ENCODE measurements around the gene CNDP1.
"Not testable (repeated sequence)": the region's sequence is repeated elsewhere in the genome, so short reads cannot be mapped to it uniquely, and the experiment has no call there.

The CNDP1 gene

GRCh38 chr18:74546007-74546406 lies 11.7 kb downstream of the CNDP1 start:
- no peak for DNase-seq (ENCODE audit: low read depth)

DNA sequence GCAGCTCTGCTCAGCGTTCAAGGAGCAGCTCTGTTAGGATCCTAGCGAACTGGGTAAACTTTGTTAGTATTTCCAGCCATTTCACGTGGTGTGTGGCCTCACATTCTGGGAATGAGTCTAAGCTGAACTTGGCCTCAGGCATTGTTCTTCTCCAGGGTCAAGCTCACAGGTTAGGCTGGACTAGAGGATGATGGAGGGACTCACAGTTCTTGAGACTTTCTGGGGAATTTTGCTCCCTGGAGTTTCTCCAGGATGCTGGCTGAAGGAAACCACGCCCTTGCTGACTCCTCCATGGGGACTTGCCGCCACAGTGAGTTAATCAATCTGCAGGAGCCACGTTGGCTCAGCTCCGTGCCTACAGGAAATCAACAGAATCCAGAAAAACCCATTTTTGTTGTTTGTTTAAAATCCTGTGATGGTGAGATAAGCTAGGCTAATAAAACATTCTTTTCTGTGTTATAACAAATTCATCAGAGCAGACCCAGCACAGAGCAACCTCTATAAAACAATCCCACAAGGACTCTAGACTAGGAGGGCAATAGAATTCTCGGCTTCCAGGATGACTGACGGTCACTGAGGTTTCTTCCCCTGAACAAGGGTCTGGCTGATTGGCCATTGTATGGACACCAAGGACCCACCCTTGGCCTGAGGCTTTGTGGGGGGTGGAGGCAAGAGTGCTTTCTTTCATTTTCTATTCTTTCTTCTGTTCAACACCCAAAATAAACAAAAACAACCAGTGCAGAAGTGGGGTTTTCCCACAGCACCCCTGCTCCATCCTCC lies 12.6 kb downstream of the CNDP1 start:
- DNase-seq (ENCODE audit: low read depth): peak; percentile 18

DNA sequence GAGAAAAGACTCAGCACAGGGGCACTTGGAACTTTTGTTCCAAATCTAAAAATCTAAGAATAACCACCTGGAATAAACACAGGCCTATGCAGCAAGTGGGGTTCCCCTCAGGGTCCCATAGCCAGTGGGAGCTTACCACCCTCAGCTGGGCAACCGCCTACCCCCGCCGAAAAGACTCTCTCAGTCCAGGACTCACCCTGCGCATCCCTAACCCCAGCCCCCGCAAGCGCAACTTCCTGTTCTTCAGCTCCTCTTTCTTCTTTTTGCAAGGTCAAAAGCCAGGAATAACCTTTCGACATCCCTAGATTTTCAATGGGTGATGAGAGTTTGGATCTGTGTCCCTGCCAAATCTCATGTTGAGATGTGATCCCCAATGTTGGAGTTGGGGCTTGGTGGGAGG lies 13.6 kb downstream of the CNDP1 start:
- no peak for DNase-seq (ENCODE audit: low read depth)

GRCh38 chr18:74549591-74550104 lies 15.3 kb downstream of the CNDP1 start:
- DNase-seq (ENCODE audit: low read depth): no peak

DNA sequence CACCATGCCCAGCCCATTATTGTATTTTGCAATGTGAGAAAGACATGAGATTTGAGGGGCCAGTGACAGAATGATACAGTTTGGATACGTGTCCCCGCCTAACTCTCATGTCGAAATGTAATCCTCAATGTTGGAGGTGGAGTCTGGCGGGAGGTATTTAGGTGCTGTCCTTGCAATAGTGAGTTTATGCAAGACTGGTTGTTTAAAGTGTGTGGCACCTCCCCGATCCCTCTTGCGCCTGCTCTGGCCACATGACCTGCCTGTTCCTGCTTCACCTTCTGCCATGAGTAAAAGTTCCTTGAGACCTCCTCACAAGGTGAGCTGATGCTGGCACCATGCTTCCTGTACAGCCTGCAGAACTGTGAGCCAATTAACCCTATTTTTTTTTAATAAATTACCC lies 16.6 kb downstream of the CNDP1 start:
- DNase-seq (ENCODE audit: low read depth): no peak

GRCh38 chr18:74551452-74551851 lies 17.2 kb downstream of the CNDP1 start:
- DNase-seq (ENCODE audit: low read depth): no peak

- DNase-seq (ENCODE audit: low read depth): peak; percentile 78
Measured at GRCh38 chr18:74551936-74552555, 17.7 kb downstream of the CNDP1 start.

DNA sequence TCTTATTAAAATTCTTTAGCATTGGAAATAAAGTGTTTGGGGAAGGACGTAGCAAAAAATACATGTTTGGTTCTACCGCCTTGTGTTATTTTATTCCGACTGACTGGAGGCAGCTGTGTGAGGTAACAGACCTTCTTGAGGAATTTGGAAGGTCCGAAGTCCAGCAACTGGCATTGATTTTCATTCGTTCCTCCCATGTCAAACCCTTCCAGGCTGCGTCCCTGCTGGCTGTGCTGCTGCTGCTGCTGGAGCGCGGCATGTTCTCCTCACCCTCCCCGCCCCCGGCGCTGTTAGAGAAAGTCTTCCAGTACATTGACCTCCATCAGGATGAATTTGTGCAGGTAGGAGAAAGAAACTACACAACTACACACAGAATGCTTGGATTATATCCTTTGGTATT lies 21.8 kb downstream of the CNDP1 start:
- DNase-seq (ENCODE audit: low read depth): no peak

DNA sequence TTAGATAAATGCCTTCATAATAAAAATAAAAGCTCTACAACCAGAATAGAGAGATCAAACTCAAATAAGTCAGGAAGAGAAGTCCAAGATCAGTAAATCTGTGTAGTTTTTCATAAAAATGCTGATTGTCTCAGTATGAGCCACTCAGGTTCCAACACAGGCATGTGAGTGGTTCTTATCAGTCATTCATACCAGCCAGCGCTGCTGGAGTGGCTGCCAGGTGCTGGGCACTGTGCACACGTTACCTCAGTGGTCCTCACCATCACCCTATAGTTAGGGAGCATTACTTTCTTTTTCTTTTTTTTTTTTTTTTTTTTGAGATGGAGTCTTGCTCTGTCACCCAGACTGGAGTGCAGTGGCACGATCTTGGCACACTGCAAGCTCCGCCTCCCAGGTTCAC lies 23.8 kb downstream of the CNDP1 start:
- DNase-seq (ENCODE audit: low read depth): no peak

- no peak for DNase-seq (ENCODE audit: low read depth)
Measured at GRCh38 chr18:74562131-74562730, 27.9 kb downstream of the CNDP1 start.

- no peak for DNase-seq (ENCODE audit: low read depth)
Measured at GRCh38 chr18:74562775-74563174, 28.5 kb downstream of the CNDP1 start.

- DNase-seq (ENCODE audit: low read depth): no peak
Measured at GRCh38 chr18:74563999-74564398, 29.7 kb downstream of the CNDP1 start.

GRCh38 chr18:74565164-74565563 lies 30.9 kb downstream of the CNDP1 start:
- not testable (repeated sequence) for DNase-seq (ENCODE audit: low read depth)

DNA sequence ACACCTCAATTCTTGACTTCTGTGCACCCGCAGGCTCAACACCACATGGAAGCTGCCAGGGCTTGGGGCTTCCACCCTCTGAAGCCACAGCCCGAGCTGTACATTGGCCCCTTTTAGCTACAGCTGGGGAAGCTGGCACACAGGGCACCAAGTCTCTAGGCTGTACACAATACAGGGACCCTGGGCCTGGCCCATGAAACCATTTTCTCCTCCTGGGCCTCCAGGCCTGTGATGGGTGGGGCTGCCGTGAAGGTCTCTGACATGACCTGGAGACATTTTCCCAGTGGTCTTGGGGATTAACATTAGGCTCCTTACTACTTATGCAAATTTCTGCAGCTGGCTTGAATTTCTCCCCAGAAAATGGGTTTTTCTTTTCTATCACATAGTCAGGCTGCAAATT lies 31.7 kb downstream of the CNDP1 start:
- DNase-seq (ENCODE audit: low read depth): not testable (repeated sequence)

DNA sequence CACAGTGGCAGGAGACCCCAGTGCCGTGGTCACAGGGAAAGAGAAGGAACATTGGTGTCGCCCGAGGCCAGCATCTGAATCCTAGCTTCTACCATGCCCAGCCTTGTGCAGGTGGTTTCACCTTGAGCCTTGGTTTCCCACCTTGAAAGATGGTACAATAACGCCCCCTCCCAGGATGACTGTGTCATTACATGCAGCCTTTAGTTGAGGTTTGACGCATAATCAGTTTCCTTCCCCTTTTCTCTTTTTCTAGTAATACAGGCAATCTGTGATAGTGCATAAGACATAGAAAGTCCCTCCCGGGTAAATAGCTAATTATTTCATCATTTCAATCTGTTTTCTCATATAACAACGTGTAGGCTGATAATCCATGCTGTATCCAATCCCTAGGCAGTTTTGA lies 33.5 kb downstream of the CNDP1 start:
- no peak for DNase-seq (ENCODE audit: low read depth)

DNA sequence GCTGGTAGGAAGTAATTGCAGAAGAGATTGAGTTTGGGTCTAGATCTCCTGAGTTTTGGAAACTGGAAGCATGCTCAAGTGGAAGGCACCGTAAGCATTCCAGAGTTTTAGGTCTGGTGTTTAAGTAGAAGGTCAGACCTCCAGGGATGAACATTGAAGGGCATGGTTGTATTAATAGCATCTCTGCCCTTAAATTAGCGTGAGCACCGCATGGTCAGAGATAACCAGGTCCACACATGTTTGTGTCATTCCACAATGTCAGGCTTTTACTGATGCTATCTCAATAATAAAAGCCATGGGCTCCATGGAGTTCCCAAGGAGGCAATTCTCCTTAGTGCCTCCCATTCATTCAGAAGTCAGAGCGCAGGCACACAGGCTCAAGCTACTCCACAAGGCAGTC lies 35.1 kb downstream of the CNDP1 start:
- no peak for DNase-seq (ENCODE audit: low read depth)

DNA sequence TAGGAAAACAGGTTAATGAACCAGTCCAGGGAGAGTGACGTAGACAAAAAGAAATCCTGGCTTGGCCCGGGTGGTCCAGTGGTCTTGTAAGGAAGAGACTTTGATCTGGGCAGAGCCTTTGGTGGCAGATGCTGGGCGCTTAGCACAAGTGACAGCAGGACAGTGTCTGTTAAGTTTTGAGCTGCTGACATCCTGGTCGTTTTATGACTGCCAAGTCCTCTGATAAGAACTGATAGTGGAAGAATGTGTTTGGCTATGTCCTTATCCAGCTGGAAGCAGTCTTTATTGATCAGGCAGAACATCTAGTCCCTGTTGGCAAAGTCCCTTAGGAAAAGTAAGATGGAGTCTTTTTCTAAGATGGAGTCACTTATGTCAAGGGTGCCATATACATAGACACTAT lies 36.0 kb downstream of the CNDP1 start:
- no peak for DNase-seq (ENCODE audit: low read depth)

DNA sequence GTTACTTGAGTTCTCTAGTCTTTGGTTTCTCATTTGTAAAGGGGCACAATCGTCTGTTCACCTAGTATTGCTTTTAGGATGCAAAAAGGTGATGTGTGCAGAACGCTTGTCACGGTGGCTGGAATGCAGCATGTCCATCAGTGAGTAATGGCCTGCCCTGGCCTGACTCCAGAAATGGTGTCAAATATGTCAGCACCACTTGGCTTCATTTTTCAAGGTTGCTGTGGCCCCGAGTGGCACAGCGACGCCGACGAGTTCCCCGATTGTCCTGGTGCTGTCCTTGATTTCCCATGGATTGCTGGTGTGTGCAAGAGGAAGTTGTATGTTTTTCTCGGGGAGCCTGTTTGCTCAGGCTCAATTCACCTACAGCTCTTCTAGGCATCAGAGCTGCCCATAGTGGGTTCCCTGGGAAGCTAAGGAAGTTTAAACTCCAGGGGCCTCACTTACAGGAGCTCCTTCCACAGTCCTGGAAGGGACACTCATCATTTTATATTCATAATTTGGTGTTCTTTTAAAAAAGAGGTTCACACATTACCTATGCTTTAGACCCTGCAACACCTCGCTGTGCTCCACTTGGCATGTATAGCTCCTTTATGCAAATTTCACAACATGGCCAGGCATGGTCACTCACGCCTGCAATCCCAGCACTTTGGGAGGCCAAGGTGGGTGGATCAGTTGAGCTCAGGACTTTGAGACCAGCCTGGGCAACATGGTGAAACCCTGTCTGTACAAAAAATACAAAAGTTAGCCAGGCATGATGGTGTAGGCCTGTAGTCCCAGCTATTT lies 37.8 kb downstream of the CNDP1 start:
- DNase-seq (ENCODE audit: low read depth): no peak

- DNase-seq (ENCODE audit: low read depth): no peak
Measured at GRCh38 chr18:74573053-74573452, 38.8 kb downstream of the CNDP1 start.

DNA sequence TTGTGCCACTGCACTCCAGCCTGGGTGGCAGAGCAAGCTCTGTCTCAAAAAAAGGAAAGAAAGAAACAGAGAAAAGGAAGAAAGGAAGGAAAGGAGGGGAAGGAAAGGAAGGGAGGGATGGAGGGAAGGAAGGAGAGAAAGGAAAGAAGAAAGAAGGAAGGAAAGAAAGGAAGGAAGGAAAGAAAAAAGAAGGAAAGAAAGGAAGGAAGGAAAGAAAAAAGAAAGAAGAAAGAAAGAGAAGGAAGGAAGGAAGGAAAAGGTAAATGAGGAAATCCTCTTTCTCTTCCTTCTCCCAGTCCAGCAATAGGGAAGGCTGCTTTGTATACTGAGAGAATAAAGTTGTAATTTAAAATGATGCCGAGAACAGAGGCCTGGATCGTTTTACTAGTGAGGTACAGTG lies 40.6 kb downstream of the CNDP1 start:
- DNase-seq (ENCODE audit: low read depth): no peak

- no peak for DNase-seq (ENCODE audit: low read depth)
Measured at GRCh38 chr18:74577019-74577418, 42.7 kb downstream of the CNDP1 start.

DNA sequence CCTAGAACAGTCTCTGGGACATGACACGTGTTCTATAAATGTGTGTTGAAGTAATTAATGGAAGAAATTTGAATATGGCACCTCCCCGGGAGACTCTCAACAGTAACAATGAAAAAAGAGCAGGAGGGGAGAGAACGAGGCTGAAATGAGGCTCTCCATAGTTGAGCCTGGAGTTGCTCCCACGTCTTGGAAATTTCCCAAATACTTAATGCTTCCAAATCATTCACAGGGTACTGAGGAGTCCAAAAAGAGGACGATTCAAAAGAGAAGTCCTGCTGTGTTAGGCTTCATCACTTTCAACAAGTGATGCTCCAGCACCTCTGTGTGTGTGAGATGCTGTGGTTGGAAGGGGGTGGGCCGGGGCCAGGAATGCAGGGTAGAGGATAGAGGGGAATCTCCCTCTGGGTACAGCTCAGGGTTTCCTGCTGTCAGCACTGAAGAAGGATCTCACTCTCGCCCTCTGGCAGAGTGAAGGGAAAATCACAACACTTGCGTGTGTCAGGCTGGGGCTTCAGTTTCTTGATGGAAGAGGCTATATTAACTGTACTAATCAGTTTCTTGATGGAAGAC lies 45.3 kb downstream of the CNDP1 start:
- DNase-seq (ENCODE audit: low read depth): no peak
